ENCODE measurements around the gene SLC25A41.

Gene SLC25A41

DNA sequence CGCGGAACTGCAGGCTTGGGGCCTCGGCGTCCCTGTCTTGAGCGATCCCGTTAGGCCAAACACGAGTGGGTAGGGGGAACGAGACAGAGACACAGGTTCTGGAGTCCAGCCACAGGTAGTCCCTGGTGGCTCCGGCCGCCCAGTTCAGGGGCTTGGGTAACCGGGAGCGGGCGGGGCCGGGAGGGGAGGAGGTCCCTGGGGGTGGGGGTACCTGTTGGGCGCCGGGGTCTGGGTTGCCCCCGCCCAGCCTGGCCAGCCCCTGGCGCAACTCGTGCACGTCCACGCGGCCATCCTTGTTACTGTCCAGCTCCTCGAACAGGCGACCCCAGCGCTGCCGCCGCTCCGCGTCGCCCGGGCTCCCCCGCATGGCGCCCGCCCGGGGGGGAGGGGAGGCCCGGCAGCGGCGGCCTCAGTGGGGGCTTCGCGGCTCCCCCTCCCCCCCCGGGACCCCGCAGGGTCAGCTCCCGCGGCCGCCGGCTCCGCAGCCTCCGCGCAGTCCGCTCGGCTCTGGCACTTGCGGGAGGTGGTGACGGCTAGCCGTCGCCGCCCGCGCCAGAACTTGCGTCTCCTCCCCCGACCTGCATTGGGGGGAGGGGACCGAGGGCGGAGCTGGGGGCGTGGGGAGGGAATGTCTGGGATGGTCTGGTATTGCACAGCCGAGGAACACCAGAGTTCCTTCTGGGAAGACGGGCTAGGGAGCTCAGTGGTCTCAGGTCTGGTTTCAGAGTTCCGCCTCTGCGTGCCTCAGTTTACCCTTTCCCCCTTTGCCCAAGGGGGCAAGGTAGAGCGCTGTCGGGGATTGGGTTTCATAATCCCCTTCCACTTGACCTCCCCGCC, 25.9 kb upstream of the SLC25A41 start, which contains the start of gene SLC25A23:
TSS of gene SLC25A23 (minus strand) at position 531 of the 837 bp plus-strand sequence. CDS start at position 367, 164 bp downstream.
- no peaks in the 10 kb centered on the region; the same call in 1 of the 2 replicates for H3K4me1 ChIP-seq (ENCODE audit: insufficient read depth, low read length)
- peaks cover 10% of the 10 kb centered on the region; the same call in 1 of the 2 replicates for H3K36me3 ChIP-seq (ENCODE audit: insufficient read depth, low read depth, low read length)
- H3K9ac ChIP-seq (ENCODE audit: low read depth, low read length), result peak within 1 kb of the TSS; percentile 66; the same call in 1 of the 2 replicates
- H3K27ac ChIP-seq (ENCODE audit: low read length), result no peak within 1 kb of the TSS
- H3K27me3 ChIP-seq (ENCODE audit: insufficient read depth, low read length), result peaks cover 21% of the 10 kb centered on the region
- H3K4me3 ChIP-seq (ENCODE audit: low read length), result peak within 1 kb of the TSS; percentile 91
- H3K9me3 ChIP-seq (ENCODE audit: insufficient read depth, low read depth, low read length), result no peaks in the 10 kb centered on the region

- no peaks in the 10 kb centered on the region; the same call in 1 of the 2 replicates for H3K4me1 ChIP-seq (ENCODE audit: insufficient read depth, low read length)
- no peak overlapping the region for H3K27ac ChIP-seq (ENCODE audit: low read length)
- peak overlapping the region; percentile 91 for H3K4me3 ChIP-seq (ENCODE audit: low read length)
- H3K36me3 ChIP-seq (ENCODE audit: insufficient read depth, low read depth, low read length), result peaks cover 16% of the 10 kb centered on the region
- H3K9me3 ChIP-seq (ENCODE audit: insufficient read depth, low read depth, low read length), result peaks cover 5% of the 10 kb centered on the region
- peaks cover 16% of the 10 kb centered on the region for H3K27me3 ChIP-seq (ENCODE audit: insufficient read depth, low read length)
- H3K9ac ChIP-seq (ENCODE audit: low read depth, low read length), result peak overlapping the region; percentile 27; the same call in 1 of the 2 replicates
Observed at GRCh38 chr19:6458695-6459261, 25.2 kb upstream of the SLC25A41 start.

DNA sequence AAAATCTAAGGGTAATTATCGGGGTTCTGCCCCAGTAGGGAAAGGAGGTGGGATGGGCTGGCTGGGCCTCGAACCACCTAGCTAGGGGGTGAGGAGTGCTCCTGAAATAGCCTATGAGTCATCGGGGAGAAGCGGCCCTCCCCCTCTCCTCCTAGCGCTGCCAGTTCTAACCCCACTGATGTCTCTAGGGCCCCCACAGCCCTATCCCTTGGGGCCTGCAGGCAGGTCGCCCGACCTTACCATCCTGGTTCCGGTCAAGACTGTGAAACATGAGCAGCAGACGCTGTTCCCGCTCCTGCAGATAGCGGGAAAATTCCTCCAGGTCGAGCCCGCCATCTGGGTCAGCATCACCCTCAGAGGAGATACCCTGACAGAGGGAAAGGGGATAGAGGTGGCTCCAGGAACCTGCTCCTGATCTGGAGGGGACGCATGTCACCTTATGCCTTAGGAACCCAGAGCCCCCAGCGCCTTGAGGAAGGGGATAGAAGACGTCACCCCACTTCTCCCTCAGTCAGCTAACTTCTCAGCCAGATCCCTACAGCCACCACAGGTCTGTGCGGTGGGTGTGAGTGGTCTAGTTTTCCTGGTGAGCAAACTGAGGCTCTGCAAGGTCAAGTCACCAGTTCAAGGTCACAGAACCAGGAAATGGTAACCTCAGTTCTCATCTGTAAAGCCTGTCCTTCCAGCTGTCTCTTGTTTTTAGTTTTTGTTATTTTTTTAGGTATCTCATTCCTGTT, 24.6 kb upstream of the SLC25A41 start:
- H3K4me3 ChIP-seq (ENCODE audit: low read length), result no peak overlapping the region
- H3K9me3 ChIP-seq (ENCODE audit: insufficient read depth, low read depth, low read length), result peaks cover 8% of the 10 kb centered on the region
- no peak overlapping the region; the same call in 1 of the 2 replicates for H3K9ac ChIP-seq (ENCODE audit: low read depth, low read length)
- no peak overlapping the region for H3K27ac ChIP-seq (ENCODE audit: low read length)
- peaks cover 22% of the 10 kb centered on the region for H3K36me3 ChIP-seq (ENCODE audit: insufficient read depth, low read depth, low read length)
- H3K27me3 ChIP-seq (ENCODE audit: insufficient read depth, low read length), result peaks cover 10% of the 10 kb centered on the region
- no peaks in the 10 kb centered on the region; the same call in 1 of the 2 replicates for H3K4me1 ChIP-seq (ENCODE audit: insufficient read depth, low read length)

GRCh38 chr19:6455924-6456323, 22.4 kb upstream of the SLC25A41 start:
- Histone ChIP-seq H3K4me3 (ENCODE audit: low read length) (no peak overlapping the region), H3K36me3 (ENCODE audit: insufficient read depth, low read depth, low read length) (peaks cover 22% of the 10 kb centered on the region), H3K9me3 (ENCODE audit: insufficient read depth, low read depth, low read length) (peaks cover 8% of the 10 kb centered on the region), H3K27me3 (ENCODE audit: insufficient read depth, low read length) (no peaks in the 10 kb centered on the region), H3K4me1 (ENCODE audit: insufficient read depth, low read length) (no peaks in the 10 kb centered on the region; the same call in 1 of the 2 replicates), H3K27ac (ENCODE audit: low read length) (no peak overlapping the region), H3K9ac (ENCODE audit: low read depth, low read length) (no peak overlapping the region)

- no peak overlapping the region for H3K9ac ChIP-seq (ENCODE audit: low read depth, low read length)
- H3K27me3 ChIP-seq (ENCODE audit: insufficient read depth, low read length), result no peaks in the 10 kb centered on the region
- peaks cover 22% of the 10 kb centered on the region for H3K36me3 ChIP-seq (ENCODE audit: insufficient read depth, low read depth, low read length)
- H3K27ac ChIP-seq (ENCODE audit: low read length), result no peak overlapping the region
- H3K4me1 ChIP-seq (ENCODE audit: insufficient read depth, low read length), result no peaks in the 10 kb centered on the region; the same call in 1 of the 2 replicates
- H3K4me3 ChIP-seq (ENCODE audit: low read length), result no peak overlapping the region
- peaks cover 8% of the 10 kb centered on the region for H3K9me3 ChIP-seq (ENCODE audit: insufficient read depth, low read depth, low read length)
Observed at GRCh38 chr19:6453951-6454565, 20.5 kb upstream of the SLC25A41 start.

DNA sequence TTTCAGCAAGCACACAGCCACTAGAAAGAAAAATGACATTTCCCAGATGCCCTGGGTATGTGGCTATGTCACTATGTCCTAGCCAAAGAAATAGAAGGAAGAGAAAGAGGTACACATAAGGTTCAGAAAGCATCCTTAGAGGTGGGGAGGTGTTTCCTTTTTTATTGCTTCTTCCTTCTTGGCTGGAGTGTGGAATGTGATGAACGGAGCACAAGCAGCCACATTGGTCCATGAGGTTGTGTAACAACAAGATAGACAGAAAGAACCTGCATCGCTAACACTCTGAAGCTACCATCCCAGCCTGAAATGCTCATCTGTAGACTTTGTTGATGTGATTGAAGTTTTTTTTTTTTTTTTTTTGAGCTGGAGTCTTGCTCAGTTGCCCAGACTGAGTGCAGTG, 19.3 kb upstream of the SLC25A41 start:
- H3K36me3 ChIP-seq (ENCODE audit: insufficient read depth, low read depth, low read length), result peaks cover 22% of the 10 kb centered on the region
- H3K27ac ChIP-seq (ENCODE audit: low read length), result no peak overlapping the region
- H3K27me3 ChIP-seq (ENCODE audit: insufficient read depth, low read length), result no peaks in the 10 kb centered on the region
- no peak overlapping the region for H3K9ac ChIP-seq (ENCODE audit: low read depth, low read length)
- H3K4me3 ChIP-seq (ENCODE audit: low read length), result no peak overlapping the region
- H3K9me3 ChIP-seq (ENCODE audit: insufficient read depth, low read depth, low read length), result peaks cover 8% of the 10 kb centered on the region
- H3K4me1 ChIP-seq (ENCODE audit: insufficient read depth, low read length), result no peaks in the 10 kb centered on the region

- peaks cover 8% of the 10 kb centered on the region for H3K9me3 ChIP-seq (ENCODE audit: insufficient read depth, low read depth, low read length)
- H3K4me1 ChIP-seq (ENCODE audit: insufficient read depth, low read length), result no peaks in the 10 kb centered on the region
- no peaks in the 10 kb centered on the region for H3K27me3 ChIP-seq (ENCODE audit: insufficient read depth, low read length)
- H3K36me3 ChIP-seq (ENCODE audit: insufficient read depth, low read depth, low read length), result peaks cover 22% of the 10 kb centered on the region
- H3K27ac ChIP-seq (ENCODE audit: low read length), result no peak overlapping the region
- H3K9ac ChIP-seq (ENCODE audit: low read depth, low read length), result no peak overlapping the region
- H3K4me3 ChIP-seq (ENCODE audit: low read length), result no peak overlapping the region
Observed at GRCh38 chr19:6452223-6452614, 18.7 kb upstream of the SLC25A41 start.

GRCh38 chr19:6451583-6452222, 18.1 kb upstream of the SLC25A41 start:
- peaks cover 8% of the 10 kb centered on the region for H3K9me3 ChIP-seq (ENCODE audit: insufficient read depth, low read depth, low read length)
- no peaks in the 10 kb centered on the region for H3K27me3 ChIP-seq (ENCODE audit: insufficient read depth, low read length)
- H3K4me1 ChIP-seq (ENCODE audit: insufficient read depth, low read length), result no peaks in the 10 kb centered on the region
- no peak overlapping the region for H3K27ac ChIP-seq (ENCODE audit: low read length)
- H3K9ac ChIP-seq (ENCODE audit: low read depth, low read length), result no peak overlapping the region
- H3K36me3 ChIP-seq (ENCODE audit: insufficient read depth, low read depth, low read length), result peaks cover 22% of the 10 kb centered on the region
- H3K4me3 ChIP-seq (ENCODE audit: low read length), result no peak overlapping the region

- H3K4me1 ChIP-seq (ENCODE audit: insufficient read depth, low read length), result no peaks in the 10 kb centered on the region
Observed at GRCh38 chr19:6450166-6450565, 16.6 kb upstream of the SLC25A41 start.

GRCh38 chr19:6448045-6448444, 14.5 kb upstream of the SLC25A41 start:
- Histone ChIP-seq H3K27ac (ENCODE audit: low read length) (no peak overlapping the region), H3K36me3 (ENCODE audit: insufficient read depth, low read depth, low read length) (no peaks in the 10 kb centered on the region), H3K27me3 (ENCODE audit: insufficient read depth, low read length) (no peaks in the 10 kb centered on the region), H3K9me3 (ENCODE audit: insufficient read depth, low read depth, low read length) (no peaks in the 10 kb centered on the region), H3K4me3 (ENCODE audit: low read length) (no peak overlapping the region), H3K9ac (ENCODE audit: low read depth, low read length) (no peak overlapping the region), H3K4me1 (ENCODE audit: insufficient read depth, low read length) (no peaks in the 10 kb centered on the region)

More at GRCh38 chr19:6450166-6450565, 16.6 kb upstream of the SLC25A41 start:
- peaks cover 8% of the 10 kb centered on the region for H3K9me3 ChIP-seq (ENCODE audit: insufficient read depth, low read depth, low read length)
- no peak overlapping the region for H3K4me3 ChIP-seq (ENCODE audit: low read length)
- H3K27me3 ChIP-seq (ENCODE audit: insufficient read depth, low read length), result no peaks in the 10 kb centered on the region
- no peak overlapping the region for H3K27ac ChIP-seq (ENCODE audit: low read length)
- no peak overlapping the region for H3K9ac ChIP-seq (ENCODE audit: low read depth, low read length)
- peaks cover 13% of the 10 kb centered on the region for H3K36me3 ChIP-seq (ENCODE audit: insufficient read depth, low read depth, low read length)

DNA sequence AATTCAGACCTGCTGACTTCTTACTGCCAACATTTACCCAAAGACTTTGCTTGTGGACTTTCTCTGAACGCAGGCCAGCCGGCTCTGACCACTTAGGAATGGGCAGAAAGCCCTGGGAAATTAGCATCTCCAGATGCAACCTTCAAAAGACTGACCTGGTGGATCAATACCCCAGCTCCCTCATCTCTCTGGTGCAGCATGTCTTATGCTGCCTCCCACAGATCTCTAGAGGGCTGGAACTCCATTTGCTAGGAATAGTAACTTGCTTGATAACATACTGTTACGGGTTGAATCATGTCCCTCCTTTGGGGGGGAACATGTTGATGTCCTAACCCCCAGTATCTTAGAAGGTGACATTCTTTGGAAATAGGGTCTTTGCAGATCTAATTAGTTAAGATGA, 12.9 kb upstream of the SLC25A41 start:
- Histone ChIP-seq H3K27me3 (ENCODE audit: insufficient read depth, low read length) (no peaks in the 10 kb centered on the region), H3K9me3 (ENCODE audit: insufficient read depth, low read depth, low read length) (no peaks in the 10 kb centered on the region), H3K9ac (ENCODE audit: low read depth, low read length) (no peak overlapping the region), H3K4me1 (ENCODE audit: insufficient read depth, low read length) (no peaks in the 10 kb centered on the region), H3K4me3 (ENCODE audit: low read length) (no peak overlapping the region), H3K36me3 (ENCODE audit: insufficient read depth, low read depth, low read length) (no peaks in the 10 kb centered on the region), H3K27ac (ENCODE audit: low read length) (no peak overlapping the region)

All from iPS-20b (cell line).